Fibroblast of skin of back (primary cell): Measurements from ENCODE around the gene SMAP1.

ENCODE experiments used
- DNase-seq: peaks from one replicate; pipeline ENCODE4 v3.0.0-alpha.2; 2013

SMAP1 gene

GRCh38 chr6:70844301-70844700 is 176.6 kb downstream of the SMAP1 start:
- no peak for DNase-seq

- DNase-seq, result no peak
Observed at GRCh38 chr6:70846207-70846835, 178.6 kb downstream of the SMAP1 start.

DNA sequence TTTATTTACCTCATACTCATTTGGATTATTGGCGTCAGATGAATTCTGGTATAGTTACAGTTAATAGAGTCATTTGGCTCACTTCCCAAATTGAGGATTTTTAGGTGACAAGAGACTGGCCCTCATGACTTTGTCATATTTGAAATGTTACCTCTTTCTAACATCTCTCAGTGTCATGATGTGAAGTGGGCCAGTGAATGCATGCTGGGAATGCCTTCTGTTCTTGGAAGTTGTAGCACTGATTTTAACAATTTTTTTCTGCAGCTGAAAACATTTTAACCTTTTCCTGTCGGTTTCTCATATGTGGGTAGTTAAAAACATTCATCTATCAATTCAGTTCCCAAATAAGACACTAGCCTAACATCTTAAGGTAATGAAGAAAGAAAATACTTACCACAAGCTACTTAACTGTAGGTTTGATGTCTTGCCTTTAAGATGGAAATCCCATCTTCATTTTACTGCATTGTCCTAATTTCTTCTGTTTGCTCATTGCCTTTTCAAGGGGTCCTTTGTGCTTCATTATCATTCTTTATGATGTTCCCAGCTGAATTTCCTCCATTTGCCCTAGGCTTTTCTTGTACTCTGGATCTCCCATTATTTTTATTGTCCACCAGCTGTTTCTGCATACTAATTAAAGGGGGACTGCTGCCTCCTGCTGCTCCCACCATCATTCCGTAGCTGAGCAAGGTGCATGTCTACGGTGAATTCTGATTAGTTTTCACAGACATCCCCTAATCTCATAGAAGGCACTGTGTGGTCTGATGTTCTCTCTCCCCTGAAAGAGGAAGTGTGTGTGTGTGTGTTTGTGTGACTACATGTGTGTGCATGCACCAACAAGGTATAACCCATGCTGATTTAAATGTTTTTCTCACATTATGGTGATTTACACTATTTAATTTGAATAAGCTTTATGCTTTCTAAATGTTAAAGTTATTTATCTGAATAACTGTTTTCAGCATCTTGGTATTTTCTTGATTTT is 179.7 kb downstream of the SMAP1 start:
- DNase-seq, result no peak

DNA sequence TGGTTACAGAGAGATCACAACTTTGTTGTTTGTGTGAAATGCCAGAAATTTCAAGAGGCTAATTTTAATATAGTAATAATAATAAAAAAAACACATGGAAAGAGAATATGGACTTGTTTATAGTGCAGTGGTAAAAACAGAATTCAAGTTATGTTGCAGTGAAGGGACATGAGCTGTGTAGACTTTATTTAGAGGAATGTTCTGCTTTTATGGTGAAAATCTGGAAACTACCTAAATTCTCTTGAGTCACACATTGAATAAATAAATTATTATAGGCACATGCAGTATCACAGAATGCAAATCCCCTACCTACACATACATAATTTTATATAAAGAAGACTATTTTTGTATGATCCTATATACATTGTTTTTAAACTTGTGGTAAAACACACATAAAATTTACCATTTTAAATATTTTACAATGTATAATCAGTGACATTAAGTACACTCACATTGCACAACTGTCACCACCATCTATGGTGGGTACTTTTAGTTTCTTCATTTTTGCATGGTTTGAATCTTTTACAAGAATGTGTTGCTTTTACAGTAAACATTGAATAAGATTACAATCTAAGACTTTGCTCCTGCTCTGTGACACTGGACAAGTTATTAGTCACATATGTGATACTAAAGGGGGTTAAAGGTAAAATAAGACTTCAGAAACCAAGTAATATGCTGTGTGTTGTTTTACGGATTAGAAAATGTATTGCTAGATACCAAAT is 181.8 kb downstream of the SMAP1 start:
- no peak for DNase-seq

- DNase-seq, result no peak
Observed at GRCh38 chr6:70852667-70853246, 185.1 kb downstream of the SMAP1 start.

- DNase-seq, result no peak
Observed at GRCh38 chr6:70857387-70858077, 189.8 kb downstream of the SMAP1 start.

DNA sequence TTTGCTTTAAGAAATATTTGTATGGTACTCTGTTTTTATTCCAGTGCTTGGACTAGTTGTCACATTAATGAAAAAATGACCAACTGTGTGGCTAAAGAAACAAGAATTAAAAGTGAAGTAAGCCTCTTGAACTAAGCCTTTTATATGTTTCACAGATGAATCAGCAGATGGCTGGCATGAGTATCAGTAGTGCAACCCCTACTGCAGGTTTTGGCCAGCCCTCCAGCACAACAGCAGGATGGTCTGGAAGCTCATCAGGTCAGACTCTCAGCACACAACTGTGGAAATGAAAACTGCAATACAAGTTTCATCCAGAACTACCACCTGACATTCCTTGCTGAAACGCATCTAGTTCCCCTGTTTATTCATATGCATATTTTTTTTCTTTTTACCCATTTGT is 192.4 kb downstream of the SMAP1 start:
- DNase-seq, result peak; percentile 2

DNA sequence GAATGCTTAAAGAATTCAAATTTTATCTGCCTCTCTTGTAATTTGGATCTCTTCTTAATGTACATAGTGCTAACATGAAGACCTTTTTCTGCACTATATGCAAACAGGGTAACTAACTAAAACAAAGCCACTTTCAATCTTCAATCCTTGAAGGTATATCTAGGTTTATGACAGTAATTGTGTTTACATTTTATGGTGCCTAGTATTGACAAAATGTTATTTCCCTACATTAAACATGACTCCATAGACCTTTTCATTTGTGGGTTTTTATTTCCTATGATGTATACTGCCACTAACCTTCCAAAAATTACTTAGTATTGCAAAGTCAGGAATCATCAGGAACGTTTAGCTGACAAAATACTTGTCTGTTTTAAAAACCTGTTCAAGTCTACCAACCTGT is 193.2 kb downstream of the SMAP1 start:
- DNase-seq, result no peak

DNA sequence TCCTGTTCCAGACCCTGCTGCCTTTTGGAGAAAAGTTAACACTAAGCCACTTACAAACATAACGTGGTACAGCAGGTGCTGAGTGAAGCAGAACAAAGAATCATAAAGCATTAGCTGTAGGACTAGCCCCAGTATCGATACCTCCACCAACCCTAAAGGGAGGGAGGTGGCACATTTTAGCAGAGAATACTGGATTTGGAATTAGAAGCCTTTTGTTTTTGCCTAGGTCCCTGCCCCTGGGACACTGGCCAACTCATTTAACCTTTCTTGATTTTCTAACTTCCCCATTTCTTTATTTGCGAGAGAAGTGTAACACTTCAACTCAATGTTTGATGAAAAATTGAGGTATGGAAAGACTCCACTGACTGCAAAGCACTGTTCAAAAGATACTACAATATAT is 195.7 kb downstream of the SMAP1 start:
- DNase-seq, result no peak

GRCh38 chr6:70864401-70864800 is 196.7 kb downstream of the SMAP1 start:
- DNase-seq, result no peak

GRCh38 chr6:70872469-70872868 is 204.8 kb downstream of the SMAP1 start:
- no peak for DNase-seq

DNA sequence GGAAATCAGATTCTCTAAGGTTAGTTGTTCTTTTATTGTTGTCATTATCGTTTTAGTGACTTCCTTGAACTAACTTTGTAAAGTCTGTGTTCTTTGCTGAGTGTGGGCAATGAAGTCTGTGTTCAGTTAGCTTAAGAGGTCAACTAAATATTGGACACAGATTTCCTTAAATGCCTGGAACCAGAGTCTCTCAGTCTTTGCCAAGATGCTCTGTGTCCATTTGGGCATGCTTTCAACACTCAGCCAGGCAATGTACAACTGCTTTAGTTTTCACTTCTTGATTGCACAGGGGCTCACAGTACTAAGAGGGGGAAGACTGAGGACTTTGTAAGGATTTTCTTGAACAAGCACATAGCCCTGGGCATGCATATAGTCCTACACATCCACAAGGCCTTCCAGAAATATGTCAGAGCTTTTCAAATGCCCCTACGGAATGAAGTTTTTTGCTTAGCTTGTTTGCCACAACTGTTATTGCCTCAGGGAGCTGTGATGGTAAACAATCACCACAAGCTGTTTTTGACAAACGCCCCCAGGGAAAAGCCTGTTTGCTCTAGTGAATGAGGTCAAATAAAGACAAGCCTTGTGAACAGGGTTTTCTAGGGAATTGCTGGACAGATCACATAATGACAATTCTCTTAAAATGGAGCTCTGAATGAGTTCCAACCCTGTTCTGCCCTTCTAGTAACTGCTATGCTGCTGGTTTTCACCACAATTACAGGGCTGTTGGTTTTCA is 206.7 kb downstream of the SMAP1 start:
- no peak for DNase-seq

DNA sequence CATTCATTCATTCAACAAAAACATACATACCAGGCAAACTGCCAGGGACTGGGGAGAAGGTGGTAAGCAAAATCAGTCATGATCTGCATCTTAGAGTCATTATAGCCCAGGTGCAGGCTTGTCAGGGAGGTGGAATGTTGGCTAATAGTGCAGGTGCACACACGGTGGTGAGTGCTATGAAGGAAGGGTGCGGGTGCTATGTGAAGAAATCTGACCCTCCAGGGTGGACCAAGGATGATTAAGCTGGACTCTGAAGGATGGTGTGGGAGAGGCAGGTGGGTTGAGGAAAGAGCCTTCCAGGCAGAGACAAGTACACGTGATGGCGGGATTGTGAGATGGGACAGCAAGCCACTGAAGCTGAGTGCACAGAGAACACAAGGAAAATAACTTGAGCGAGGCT is 211.8 kb downstream of the SMAP1 start:
- DNase-seq, result no peak

DNA sequence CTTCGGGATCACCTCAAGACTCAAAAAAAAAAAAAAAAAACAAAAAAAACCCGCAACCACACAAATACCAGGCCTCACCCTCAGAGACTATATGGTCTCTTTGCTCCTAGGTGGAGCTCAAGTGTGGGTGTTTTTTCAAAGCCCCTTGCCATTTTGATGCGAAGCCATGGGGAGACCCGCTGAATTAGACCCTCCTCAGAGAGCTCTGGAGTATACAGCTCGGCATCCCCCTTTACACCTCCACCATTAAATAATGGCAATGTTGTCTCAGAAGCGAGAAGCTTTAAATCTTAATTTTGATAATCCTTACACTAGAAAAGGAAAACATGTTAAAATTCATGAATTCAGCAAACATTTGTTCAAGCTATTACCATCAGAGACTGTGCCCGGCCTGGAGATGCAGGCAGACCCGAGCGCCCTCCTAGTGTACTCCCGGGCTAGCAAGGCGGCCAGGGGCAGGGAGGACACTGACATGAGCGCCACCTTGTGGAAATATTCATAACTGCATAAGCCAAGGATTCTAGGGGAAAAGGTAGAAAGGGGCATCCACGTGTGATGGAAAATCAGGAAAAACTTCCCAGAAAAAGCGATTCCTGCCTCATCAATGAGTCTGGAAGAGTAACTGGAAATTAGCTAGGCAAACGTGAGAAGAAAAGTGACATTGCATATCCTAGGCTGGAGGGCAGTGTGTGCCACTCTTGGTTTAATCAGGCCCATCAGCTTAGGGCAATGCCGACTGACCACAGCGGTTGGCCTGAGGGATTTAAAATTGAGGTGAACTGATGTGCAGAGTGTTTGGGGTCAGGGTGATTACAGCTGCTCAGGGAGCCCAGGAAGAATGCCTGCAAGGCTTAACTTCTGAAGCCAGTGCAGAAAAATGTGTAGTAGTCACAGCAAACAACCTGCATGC is 216.6 kb downstream of the SMAP1 start:
- DNase-seq, result peak; percentile 44

- no peak for DNase-seq
Observed at GRCh38 chr6:70886071-70886470, 218.4 kb downstream of the SMAP1 start.

DNA sequence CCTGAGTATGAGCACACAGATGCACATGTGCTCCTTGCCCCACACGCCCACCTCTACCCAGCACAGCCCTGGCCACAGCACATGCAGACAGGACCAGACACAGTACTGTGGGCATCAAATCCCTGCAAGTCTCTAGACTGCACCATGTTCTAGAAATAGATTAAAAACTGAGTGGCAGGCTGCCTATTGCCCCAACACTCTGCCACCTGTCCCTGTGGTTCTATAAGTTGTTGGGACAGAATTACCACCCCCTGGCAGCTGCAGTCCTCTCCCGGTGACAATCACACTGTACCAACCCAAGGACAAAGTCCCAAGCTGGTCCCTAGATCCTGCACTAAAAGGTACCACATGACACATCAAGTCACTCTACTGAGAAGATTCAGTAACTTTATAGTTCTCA is 219.0 kb downstream of the SMAP1 start:
- DNase-seq, result no peak

DNA sequence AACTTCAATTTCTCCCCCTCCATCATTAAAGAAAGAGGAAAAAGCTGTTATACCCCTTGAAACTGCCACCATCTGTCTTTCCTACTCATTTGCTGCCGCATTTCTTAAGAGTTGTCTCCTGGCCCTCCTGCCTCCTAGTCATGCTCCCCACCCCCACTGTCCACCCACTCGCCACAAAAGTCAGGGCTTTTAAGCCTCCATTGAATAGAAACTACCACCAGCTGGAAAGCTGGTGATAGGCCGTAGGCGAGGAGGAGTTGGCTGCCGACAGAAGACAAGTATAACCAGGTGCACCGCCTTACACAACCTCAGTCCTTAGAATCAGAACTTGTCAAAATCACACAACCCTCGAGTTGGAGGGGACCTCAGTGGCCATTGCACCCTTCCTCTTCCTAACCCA is 221.6 kb downstream of the SMAP1 start:
- no peak for DNase-seq

- no peak for DNase-seq
Observed at GRCh38 chr6:70894001-70894400, 226.3 kb downstream of the SMAP1 start.

- no peak for DNase-seq
Observed at GRCh38 chr6:70900047-70900446, 232.4 kb downstream of the SMAP1 start.

- no peak for DNase-seq
Observed at GRCh38 chr6:70901324-70901723, 233.6 kb downstream of the SMAP1 start.
